Gastrocnemius medialis (tissue), 4 donors: ENCODE results near the gene BCL6B. TPM values are rescaled to one million over a fixed set of nuclear protein-coding genes. Genes with fewer than 3 reads are reported as not detected.
"Not testable (repeated sequence)": the region's sequence is repeated elsewhere in the genome, so short reads cannot be mapped to it uniquely, and the experiment has no call there.

Source experiments
- ATAC-seq, 2 donors: fragments of 150-250 bp; one replicate each; pipeline ENCODE4 v1.9.1; 2016
- DNase-seq, 2 donors: peaks; one replicate each; pipeline ENCODE4 v3.0.0-alpha.2; 2019
- H3K27ac ChIP-seq, 4 donors: fragments of 200-600 bp; sonication (generic); 1 replicate in 1 of 4; 2 replicates in 3 of 4; pipeline ENCODE4 v1.5.1; 2016 to 2018; ENCODE audit warnings: mild to moderate bottlenecking in 2 of 4, moderate library complexity in 1 of 4
- H3K27me3 ChIP-seq, 3 donors: fragments of 200-600 bp; sonication (generic) in 2 of 3; 1 replicate in 1 of 3; 2 replicates in 2 of 3; pipeline versions ENCODE4 v1.5.1 to v1.6.0; 2016 to 2019; ENCODE audit warnings: mild to moderate bottlenecking in 1 of 3, moderate library complexity in 1 of 3
- H3K36me3 ChIP-seq, 2 donors: fragments of 200-600 bp; sonication (generic) in 1 of 2; one replicate each; pipeline ENCODE4 v1.5.1; 2017 to 2018
- H3K4me1 ChIP-seq, 2 donors: fragments of 200-600 bp; sonication (generic) in 1 of 2; one replicate each; pipeline ENCODE4 v1.5.1; 2016 to 2017; ENCODE audit warnings: mild to moderate bottlenecking in 2 of 2
- H3K4me3 ChIP-seq, 4 donors: fragments of 200-600 bp; sonication (generic) in 3 of 4; 1 replicate in 1 of 4; 2 replicates in 3 of 4; pipeline ENCODE4 v1.5.1; 2016 to 2019; ENCODE audit warnings: mild to moderate bottlenecking in 2 of 4
- H3K9me3 ChIP-seq, 3 donors: fragments of 200-600 bp; sonication (generic) in 2 of 3; 1 replicate in 1 of 3; 2 replicates in 2 of 3; pipeline ENCODE4 v1.5.1; 2016 to 2019
- POLR2A ChIP-seq, 2 donors: fragments of 450-650 bp; IDR thresholded peaks; one replicate each; pipeline ENCODE4 v1.6.1; 2017; ENCODE audit warnings: antibody characterized with exemption in 2 of 2, mild to moderate bottlenecking in 2 of 2, moderate library complexity in 2 of 2
- in situ Hi-C, 4 donors: fragments of 200-750 bp; cut with MboI; loops; one replicate each; pipeline versions ENCODE4 v1.15.0 to v1.8.0; 2017; ENCODE audit warnings: low sequenced_read_pairs in 4 of 4
- intact Hi-C: fragments of 100-400 bp; cut with DNase I; formaldehyde crosslinking; loops from one replicate; pipeline ENCODE4 v1.15.1; 2023; ENCODE audit warnings: low total_unique reads
- total RNA-seq, 4 donors: library from RNA; depleted of rRNA; stranded (reverse); fragments of >200 nt; gene quantifications; one replicate each; pipeline versions ENCODE4 v1.1.0 to v1.2.3, GENCODE V29; 2016
- TF ChIP-seq, protein P1 (sequence below), 5 experiments: fragments of 450-650 bp in 3 of 5; fragments of 200-600 bp in 2 of 5; sonication (generic) in 2 of 5; IDR thresholded peaks in 4 of 5; conservative IDR thresholded peaks in 1 of 5; 1 replicate in 4 of 5; 2 replicates in 1 of 5; pipeline ENCODE4 v1.5.1; 2016 to 2019; ENCODE audit warnings: antibody characterized with exemption in 5 of 5, mild to moderate bottlenecking in 3 of 5, moderate library complexity in 3 of 5

BCL6B gene
- total RNA-seq, 4 donors from 2014 or later: 1.2 to 3.9 (median 2.1) TPM

DNA sequence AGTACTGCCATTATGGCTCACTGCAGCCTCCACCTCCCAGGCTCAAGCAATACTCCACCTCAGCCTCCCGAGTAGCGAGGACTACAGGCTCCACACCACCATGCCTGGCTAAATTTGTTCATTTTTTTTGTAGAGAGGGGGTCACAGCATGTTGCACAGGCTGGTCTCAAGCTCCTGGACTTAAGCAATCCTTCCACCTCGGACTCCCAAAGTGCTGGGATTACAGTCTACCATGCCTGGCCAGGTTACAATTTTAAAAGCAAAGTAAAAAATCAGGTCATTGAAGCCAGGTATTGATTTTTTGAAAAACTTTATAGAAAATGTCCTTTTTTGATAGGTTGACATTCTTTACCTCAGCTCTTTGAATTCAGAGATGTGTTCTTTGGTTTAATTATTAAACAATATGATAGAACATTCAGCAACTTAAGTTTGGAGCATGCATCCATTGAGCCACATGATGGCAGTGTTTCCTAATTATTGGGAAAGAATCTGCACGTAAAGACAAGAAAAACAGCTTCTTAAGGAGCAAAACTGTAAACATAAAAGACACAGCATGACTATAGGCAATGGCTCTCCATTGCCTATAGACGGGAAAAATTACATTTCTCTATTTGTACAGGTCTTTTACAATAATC is 22.8 kb downstream of the BCL6B start:
- intact Hi-C loops (loop anchor here (2.0 to 10.0 kb wide), 2 partner anchors 91 to 299 kb away; no protein-coding TSS in a partner anchor), in situ Hi-C loops (loop anchor here in 1 of 4 donors (25.0 kb wide), 1 partner anchor 292 kb away; the partner anchor contains the start of genes ACAP1 and NEURL4)
- Histone ChIP-seq H3K27ac (no peak overlapping the region), H3K9me3 (no peaks in the 10 kb centered on the region), H3K4me1 (peaks cover 10 to 12% of the 10 kb centered on the region in 2 donors), H3K4me3 (peak overlapping the region in 1 of 4 donors; percentile 33), H3K27me3 (peaks cover 21 to 30% (median 29%) of the 10 kb centered on the region in 3 donors), H3K36me3 (no peaks in the 10 kb centered on the region)
- peak; percentile 35 to 57 for ATAC-seq
- TF ChIP-seq POLR2A (IDR thresholded peaks at IDR 0.05): no peak
- TF ChIP-seq, protein P1, sequence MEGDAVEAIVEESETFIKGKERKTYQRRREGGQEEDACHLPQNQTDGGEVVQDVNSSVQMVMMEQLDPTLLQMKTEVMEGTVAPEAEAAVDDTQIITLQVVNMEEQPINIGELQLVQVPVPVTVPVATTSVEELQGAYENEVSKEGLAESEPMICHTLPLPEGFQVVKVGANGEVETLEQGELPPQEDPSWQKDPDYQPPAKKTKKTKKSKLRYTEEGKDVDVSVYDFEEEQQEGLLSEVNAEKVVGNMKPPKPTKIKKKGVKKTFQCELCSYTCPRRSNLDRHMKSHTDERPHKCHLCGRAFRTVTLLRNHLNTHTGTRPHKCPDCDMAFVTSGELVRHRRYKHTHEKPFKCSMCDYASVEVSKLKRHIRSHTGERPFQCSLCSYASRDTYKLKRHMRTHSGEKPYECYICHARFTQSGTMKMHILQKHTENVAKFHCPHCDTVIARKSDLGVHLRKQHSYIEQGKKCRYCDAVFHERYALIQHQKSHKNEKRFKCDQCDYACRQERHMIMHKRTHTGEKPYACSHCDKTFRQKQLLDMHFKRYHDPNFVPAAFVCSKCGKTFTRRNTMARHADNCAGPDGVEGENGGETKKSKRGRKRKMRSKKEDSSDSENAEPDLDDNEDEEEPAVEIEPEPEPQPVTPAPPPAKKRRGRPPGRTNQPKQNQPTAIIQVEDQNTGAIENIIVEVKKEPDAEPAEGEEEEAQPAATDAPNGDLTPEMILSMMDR (IDR thresholded peaks at IDR 0.05 in 4 of 5, conservative IDR thresholded peaks at IDR 0.05 in 1 of 5): peak; percentile 50 to 76 (median 74)
- DNase-seq: no peak

DNA sequence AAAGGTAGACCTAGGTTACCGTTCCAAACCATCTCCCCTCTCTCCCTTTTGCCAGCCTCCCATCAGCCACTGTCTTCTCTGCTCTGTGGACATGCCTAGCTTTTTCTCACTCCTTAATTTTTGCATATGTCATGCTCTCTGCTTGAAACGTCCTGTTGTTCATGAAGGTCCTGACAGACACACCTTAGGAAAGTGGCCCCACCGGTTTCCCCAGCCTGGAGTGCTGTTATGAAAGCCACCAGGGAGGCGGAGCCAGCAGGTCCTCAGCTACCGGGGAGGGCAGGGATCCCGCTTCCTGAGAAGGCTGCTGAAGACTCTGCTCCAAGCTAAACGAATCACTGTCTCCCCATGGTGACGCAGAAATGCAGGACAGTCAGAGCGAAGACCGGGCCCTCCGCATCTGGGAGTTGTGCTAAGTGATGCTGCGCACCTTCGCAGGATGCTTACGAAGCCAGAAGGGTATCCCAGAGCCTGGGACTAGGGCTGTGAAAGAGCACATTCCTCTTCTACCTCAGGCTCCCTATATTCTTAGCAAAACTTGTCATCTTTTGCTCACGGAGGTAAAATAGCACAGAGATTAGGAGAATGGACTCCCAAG is 23.4 kb downstream of the BCL6B start:
- ATAC-seq (peak; percentile 14 to 35), DNase-seq (no peak)
- Histone ChIP-seq H3K4me1 (peaks cover 10 to 12% of the 10 kb centered on the region in 2 donors), H3K4me3 (peak overlapping the region; percentile 14 to 50 (median 30)), H3K36me3 (no peaks in the 10 kb centered on the region), H3K27ac (peak overlapping the region in 1 of 4 donors; percentile 44), H3K27me3 (peaks cover 21 to 30% (median 29%) of the 10 kb centered on the region in 3 donors), H3K9me3 (no peaks in the 10 kb centered on the region)
- TF ChIP-seq, protein P1 (IDR thresholded peaks at IDR 0.05 in 4 of 5, conservative IDR thresholded peaks at IDR 0.05 in 1 of 5): no peak
- TF ChIP-seq POLR2A (IDR thresholded peaks at IDR 0.05): no peak
- in situ Hi-C loops: loop anchor here in 1 of 4 donors (25.0 kb wide), 1 partner anchor 291 kb away; the partner anchor contains the start of genes ACAP1 and NEURL4
- intact Hi-C loops: loop anchor here (10.0 kb wide), 1 partner anchor 299 kb away; no protein-coding TSS in a partner anchor

DNA sequence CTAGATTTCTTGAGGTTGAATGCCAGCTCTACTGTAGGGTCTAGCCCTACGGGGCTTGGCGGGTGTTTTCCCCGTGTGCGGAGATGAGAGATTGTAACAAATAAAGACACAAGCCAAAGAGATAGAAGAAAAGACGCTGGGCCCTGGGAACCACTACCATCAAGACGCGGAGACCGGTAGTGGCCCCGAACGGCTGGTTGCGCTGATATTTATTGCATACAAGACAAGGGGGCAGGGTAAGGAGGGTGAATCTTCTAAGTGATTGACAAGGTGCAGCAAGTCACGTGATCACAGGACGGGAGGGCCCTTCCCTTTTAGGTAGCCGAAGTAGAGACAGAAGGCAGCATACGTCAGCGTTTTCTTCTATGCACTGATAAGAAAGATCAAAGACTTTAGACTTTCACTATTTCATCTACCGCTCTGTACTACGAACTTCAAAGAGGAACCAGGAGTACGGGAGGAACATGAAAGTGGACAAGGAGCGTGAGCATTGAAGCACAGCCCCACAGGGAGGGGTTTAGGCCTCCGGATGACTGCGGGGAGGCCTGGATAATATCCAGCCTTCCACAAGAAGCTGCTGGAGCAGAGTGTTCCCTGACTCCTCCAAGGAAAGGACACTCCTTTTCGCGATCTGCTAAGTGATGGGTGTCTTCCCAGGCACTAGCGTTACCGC is 24.0 kb downstream of the BCL6B start:
- H3K36me3 ChIP-seq, ATAC-seq, H3K9me3 ChIP-seq: not testable (repeated sequence)
- Histone ChIP-seq H3K27me3 (peaks cover 21 to 29% (median 26%) of the 10 kb centered on the region in 3 donors), H3K4me1 (peaks cover 10 to 12% of the 10 kb centered on the region in 2 donors), H3K4me3 (peak overlapping the region; percentile 14 to 50 (median 30)), H3K27ac (peak overlapping the region in 1 of 4 donors; percentile 44)
- peak in 1 of 2 donors; percentile 40 for DNase-seq
- in situ Hi-C loops: loop anchor here in 1 of 4 donors (25.0 kb wide), 1 partner anchor 290 kb away; the partner anchor contains the start of genes ACAP1 and NEURL4
- intact Hi-C loops: loop anchor here (10.0 kb wide), 1 partner anchor 298 kb away; no protein-coding TSS in a partner anchor

DNA sequence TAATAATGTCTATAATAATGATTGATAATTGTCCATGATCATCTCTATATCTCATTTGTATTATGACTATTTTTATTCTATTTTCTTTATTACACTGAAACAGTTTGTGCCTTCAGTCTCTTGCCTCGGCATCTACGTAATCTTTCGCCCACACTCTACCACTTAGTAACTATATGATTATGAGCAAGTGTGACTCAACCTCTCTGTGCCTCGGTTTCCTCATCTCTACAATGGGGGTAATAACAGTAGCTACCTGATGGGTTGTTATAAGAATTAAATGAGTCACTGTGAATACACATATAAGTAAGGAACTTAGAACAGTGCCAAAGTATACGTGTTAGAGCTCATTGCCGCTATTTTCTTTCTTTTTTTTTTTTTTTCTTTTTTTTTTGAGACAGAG is 24.7 kb downstream of the BCL6B start:
- no peak for DNase-seq
- no peak overlapping the region for H3K27ac ChIP-seq

More for the DNA sequence above, 24.7 kb downstream of the BCL6B start:
- intact Hi-C loops: loop anchor here (10.0 kb wide), 1 partner anchor 297 kb away; no protein-coding TSS in a partner anchor
- H3K27me3 ChIP-seq: peaks cover 16 to 22% (median 19%) of the 10 kb centered on the region in 3 donors
- in situ Hi-C loops: loop anchor here in 1 of 4 donors (25.0 kb wide), 1 partner anchor 290 kb away; the partner anchor contains the start of genes ACAP1 and NEURL4
- H3K9me3 ChIP-seq: no peaks in the 10 kb centered on the region
- peaks cover 10 to 12% of the 10 kb centered on the region in 2 donors for H3K4me1 ChIP-seq
- TF ChIP-seq, protein P1 (IDR thresholded peaks at IDR 0.05 in 4 of 5, conservative IDR thresholded peaks at IDR 0.05 in 1 of 5): no peak
- no peak for TF ChIP-seq POLR2A (IDR thresholded peaks at IDR 0.05)
- ATAC-seq: no peak
- H3K36me3 ChIP-seq: no peaks in the 10 kb centered on the region
- no peak overlapping the region for H3K4me3 ChIP-seq
